IMR-90 (cell line): ENCODE measurements around the gene WDR47. TPM values are rescaled to one million over a fixed set of nuclear protein-coding genes. Genes with fewer than 3 reads are reported as not detected.

Experiments used
- ATAC-seq: fragments of 200-7000 bp; cut with Tn5 transposase; 2 replicates; pipeline ENCODE4 v1.9.1; 2020; ENCODE audit warnings: low read depth, mild to moderate bottlenecking, moderate library complexity
- BruUV-seq: library from RNA; stranded (reverse); fragments of 400-500 nt; replicated peaks from 2 replicates; lab custom pipeline; 2021; lab: Mats Ljungman, UMichigan
- CTCF ChIA-PET: fragments of 300-600 bp; formaldehyde crosslinking; extraction: SDS; loops from one replicate; lab custom pipeline; 2021; ENCODE audit warnings: antibody characterized with exemption; lab: Yijun Ruan, JAX
- POLR2A ChIA-PET: fragments of 300-600 bp; sonication (Branson Sonifier 250); formaldehyde crosslinking; loops from one replicate; lab custom pipeline; 2022; ENCODE audit warnings: antibody characterized with exemption; ENCODE audit not compliant: unreplicated experiment; lab: Charles Lee
- DNase-seq: peaks from one replicate; pipeline ENCODE4 v3.0.0; 2013
- H2AFZ ChIP-seq: replicated peaks from 2 replicates; pipeline ENCODE3; 2013; ENCODE audit warnings: low read length, mild to moderate bottlenecking; ENCODE audit not compliant: poor library complexity
- H2AK5ac ChIP-seq: 2 replicates; pipeline ENCODE4 v1.6.1; 2013; ENCODE audit warnings: low read depth, low read length, inconsistent platforms
- H2AK9ac ChIP-seq: replicated peaks from 2 replicates; pipeline ENCODE3; 2013; ENCODE audit warnings: mild to moderate bottlenecking, low read depth, low read length, moderate library complexity; ENCODE audit not compliant: poor library complexity
- H2BK120ac ChIP-seq: 2 replicates; pipeline ENCODE4 v1.6.1; 2013; ENCODE audit warnings: low read depth, low read length, inconsistent platforms
- H2BK15ac ChIP-seq: 3 replicates; pipeline ENCODE4 v1.6.1; 2013; ENCODE audit warnings: low read depth, low read length, inconsistent platforms
- H2BK20ac ChIP-seq: 2 replicates; pipeline ENCODE4 v1.6.1; 2013; ENCODE audit warnings: low read depth, mild to moderate bottlenecking, inconsistent platforms, low read length, moderate library complexity
- H2BK5ac ChIP-seq: 2 replicates; pipeline ENCODE4 v1.6.1; 2013; ENCODE audit warnings: mild to moderate bottlenecking, low read depth, low read length, inconsistent platforms; ENCODE audit not compliant: poor library complexity, severe bottlenecking
- H3K14ac ChIP-seq: replicated peaks from 2 replicates; pipeline ENCODE4 v1.6.1; 2013; ENCODE audit warnings: low read depth, low read length, inconsistent platforms
- H3K18ac ChIP-seq: 2 replicates; pipeline ENCODE4 v1.6.1; 2013; ENCODE audit warnings: low read depth, low read length, control low read depth
- H3K23ac ChIP-seq: 2 replicates; pipeline ENCODE4 v1.6.1; 2013; ENCODE audit warnings: low read depth, low read length, inconsistent platforms
- H3K27ac ChIP-seq: 2 replicates; pipeline ENCODE4 v1.5.1; 2013; ENCODE audit warnings: mild to moderate bottlenecking, control low read depth, low read length; ENCODE audit not compliant: insufficient read depth
- H3K27me3 ChIP-seq: 2 replicates; pipeline ENCODE4 v1.6.1; 2013; ENCODE audit warnings: low read length; ENCODE audit not compliant: control insufficient read depth, insufficient read depth
- H3K36me3 ChIP-seq: 2 replicates; pipeline ENCODE4 v1.6.1; 2013; ENCODE audit warnings: low read length, mixed read lengths; ENCODE audit not compliant: control insufficient read depth, insufficient read depth
- H3K4ac ChIP-seq: 2 replicates; pipeline ENCODE4 v1.6.1; 2013; ENCODE audit warnings: low read depth, low read length, inconsistent platforms
- H3K4me1 ChIP-seq: 2 replicates; pipeline ENCODE4 v1.6.1; 2013; ENCODE audit warnings: low read length, mixed read lengths; ENCODE audit not compliant: control insufficient read depth, insufficient read depth
- H3K4me2 ChIP-seq: 2 replicates; pipeline ENCODE4 v1.6.1; 2013; ENCODE audit warnings: low read depth, mild to moderate bottlenecking, control low read depth, low read length, moderate library complexity
- H3K4me3 ChIP-seq: 2 replicates; pipeline ENCODE4 v1.5.1; 2013; ENCODE audit warnings: low read depth, mild to moderate bottlenecking, control low read depth, low read length, moderate library complexity; ENCODE audit not compliant: insufficient read depth
- H3K56ac ChIP-seq: 2 replicates; pipeline ENCODE4 v1.6.1; 2013; ENCODE audit warnings: low read length, inconsistent platforms; ENCODE audit not compliant: insufficient read depth; ENCODE audit errors: extremely low read depth
- H3K79me1 ChIP-seq, 2 experiments: 2 replicates each; pipeline ENCODE4 v1.6.1; 2013; ENCODE audit warnings: low read length in 2 of 2, inconsistent platforms in 1 of 2, low read depth in 1 of 2
- H3K9ac ChIP-seq: 2 replicates; pipeline ENCODE4 v1.6.1; 2013; ENCODE audit warnings: low read depth, low read length, control low read depth
- H3K9me1 ChIP-seq: 2 replicates; pipeline ENCODE4 v1.6.1; 2013; ENCODE audit warnings: low read length, inconsistent platforms; ENCODE audit not compliant: insufficient read depth
- H3K9me3 ChIP-seq: 2 replicates; pipeline ENCODE4 v1.6.1; 2013; ENCODE audit warnings: low read length; ENCODE audit not compliant: control insufficient read depth, insufficient read depth
- H4K20me1 ChIP-seq: 2 replicates; pipeline ENCODE4 v1.6.1; 2013; ENCODE audit warnings: low read length, inconsistent platforms; ENCODE audit not compliant: insufficient read depth
- H4K5ac ChIP-seq: 2 replicates; pipeline ENCODE4 v1.6.1; 2013; ENCODE audit warnings: mild to moderate bottlenecking, low read depth, low read length, control low read depth
- H4K8ac ChIP-seq, 2 experiments: 2 replicates each; pipeline ENCODE4 v1.6.1; 2013; ENCODE audit warnings: low read depth in 2 of 2, low read length in 2 of 2, control low read depth in 1 of 2, inconsistent platforms in 1 of 2
- H4K91ac ChIP-seq: 2 replicates; pipeline ENCODE4 v1.6.1; 2013; ENCODE audit warnings: low read depth, low read length, inconsistent platforms; ENCODE audit not compliant: insufficient read depth
- BHLHE40 ChIP-seq: fragments of 150-350 bp; IDR thresholded peaks from 2 replicates; pipeline ENCODE4 v1.6.1; 2016; ENCODE audit warnings: mild to moderate bottlenecking, low read depth, low read length
- CEBPB ChIP-seq: IDR thresholded peaks from 2 replicates; pipeline ENCODE4 v1.6.1; 2012; ENCODE audit warnings: low read depth, low read length, improper control_type of control experiment
- CTCF ChIP-seq: conservative IDR thresholded peaks from 2 replicates; pipeline ENCODE4 v1.5.1; 2012; ENCODE audit warnings: mild to moderate bottlenecking, low read depth, low read length, improper control_type of control experiment
- ELK1 ChIP-seq: fragments of 150-350 bp; IDR thresholded peaks from 2 replicates; pipeline ENCODE4 v1.6.1; 2016; ENCODE audit warnings: low read depth, mild to moderate bottlenecking, low read length, moderate library complexity, borderline replicate concordance
- FOS ChIP-seq: fragments of 150-350 bp; IDR thresholded peaks from 2 replicates; pipeline ENCODE4 v1.6.1; 2016; ENCODE audit warnings: low read depth, low read length
- MAFK ChIP-seq: IDR thresholded peaks from 2 replicates; pipeline ENCODE4 v1.6.1; 2012; ENCODE audit warnings: low read depth, low read length, improper control_type of control experiment
- MAZ ChIP-seq: IDR thresholded peaks from 2 replicates; pipeline ENCODE4 v1.6.1; 2012; ENCODE audit warnings: low read depth, mild to moderate bottlenecking, low read length, improper control_type of control experiment, moderate library complexity, borderline replicate concordance
- MXI1 ChIP-seq: IDR thresholded peaks from 2 replicates; pipeline ENCODE4 v1.6.1; 2012; ENCODE audit warnings: low read depth, mild to moderate bottlenecking, low read length, moderate library complexity, borderline replicate concordance
- POLR2A ChIP-seq: IDR thresholded peaks from 2 replicates; pipeline ENCODE4 v1.6.1; 2012; ENCODE audit warnings: mild to moderate bottlenecking, low read depth, low read length
- RAD21 ChIP-seq: IDR thresholded peaks from 2 replicates; pipeline ENCODE4 v1.6.1; 2012; ENCODE audit warnings: low read length, improper control_type of control experiment
- RCOR1 ChIP-seq: IDR thresholded peaks from 2 replicates; pipeline ENCODE4 v1.6.1; 2012; ENCODE audit warnings: mild to moderate bottlenecking, low read length, improper control_type of control experiment; ENCODE audit not compliant: insufficient replicate concordance
- RFX5 ChIP-seq: IDR thresholded peaks from 2 replicates; pipeline ENCODE4 v1.8.0; 2012; ENCODE audit warnings: low read depth, mild to moderate bottlenecking, low read length, moderate library complexity
- SMC3 ChIP-seq: fragments of 150-350 bp; IDR thresholded peaks from 2 replicates; pipeline ENCODE4 v1.6.1; 2016; ENCODE audit warnings: low read depth, mild to moderate bottlenecking, antibody characterized with exemption, low read length, moderate library complexity
- WGBS, 2 experiments: methylation state at CpG; one replicate each; pipeline versions ENCODE4 v1.1.5 to v1.1.7; 2013; ENCODE audit warnings: missing lambda C conversion rate in 2 of 2; ENCODE audit not compliant: insufficient read length in 1 of 2; ENCODE audit errors: extremely low coverage in 2 of 2; 5-methylcytosine and 5-hydroxymethylcytosine counted together
- dilution Hi-C: fragments of 300-500 bp; cut with HindIII; formaldehyde crosslinking; loops from one replicate; pipeline ENCODE4 v1.14.3; 2018; ENCODE audit warnings: low sequenced_read_pairs; ENCODE audit not compliant: unreplicated experiment
- in situ Hi-C: fragments of 300-500 bp; cut with MboI; formaldehyde crosslinking; loops from 3 replicates; pipeline ENCODE4 v1.14.3; 2019; ENCODE audit warnings: low sequenced_read_pairs, inconsistent platforms, mixed read lengths
- intact Hi-C: fragments of 100-400 bp; cut with micrococcal nuclease; formaldehyde crosslinking; loops from 2 replicates; pipeline ENCODE4 v1.10.0; 2022
- polyA plus RNA-seq, 3 experiments: library from polyadenylated mRNA; depleted of rRNA; stranded (reverse); fragments of >200 nt; gene quantifications; 2 replicates each; pipeline ENCODE4 v1.2.3, GENCODE V29; 2012; ENCODE audit warnings: low replicate concordance in 1 of 3
- total RNA-seq: library from RNA; depleted of rRNA; stranded (reverse); fragments of >200 nt; gene quantifications from 2 replicates; pipeline ENCODE4 v1.2.3, GENCODE V29; 2012

Gene WDR47
- total and polyA plus RNA-seq, 2 of the 4 experiments (the other 2 are of a cell fraction) = 8.2 to 17.4 TPM

GRCh38 chr1:108963052-108963686 is 78.7 kb downstream of the WDR47 start, which contains the start of gene CLCC1:
CLCC1 (minus strand) TSS chr1:108963484; CDS start chr1:108950437, 13,047 bp downstream.
- CTCF ChIA-PET = interaction anchor here (0.6 kb wide), 1 partner anchor 680 kb away, joined by 5 read pairs; no protein-coding TSS in a partner anchor
- POLR2A ChIA-PET = no interaction called here
- no peaks in the 10 kb centered on the region for H3K27me3 ChIP-seq
- H2BK120ac ChIP-seq = no peak within 1 kb of the TSS
- BruUV-seq = no TSS peak
- intact Hi-C loops = loop anchor here (5.0 kb wide), 1 partner anchor 149 kb away; the partner anchor contains the start of gene ELAPOR1
- peak within 1 kb of the TSS; percentile 100 for H3K4me3 ChIP-seq
- peak within 1 kb of the TSS; percentile 10; the same call in 1 of the 2 replicates for H4K91ac ChIP-seq
- H3K4me1 ChIP-seq = 0 out of 2 replicates have a peak, but pooled peaks cover 2% of the 10 kb centered on the region
- in situ Hi-C loops = no loop called here
- peak within 1 kb of the TSS; percentile 79 for H2AK9ac ChIP-seq
- peak within 1 kb of the TSS; percentile 74 to 75; a peak in 2 of 4 replicates for H4K8ac ChIP-seq
- H3K4ac ChIP-seq = peak within 1 kb of the TSS; percentile 56
- peak within 1 kb of the TSS; percentile 43 for H3K18ac ChIP-seq
- peak within 1 kb of the TSS; percentile 98 for H3K27ac ChIP-seq
- no peak within 1 kb of the TSS for H2BK20ac ChIP-seq
- H4K5ac ChIP-seq = peak within 1 kb of the TSS; percentile 83; the same call in 1 of the 2 replicates
- peak within 1 kb of the TSS; percentile 23 for H3K14ac ChIP-seq
- H2AFZ ChIP-seq = peak within 1 kb of the TSS; percentile 96
- H3K79me1 ChIP-seq = peaks cover 23 to 35% of the 10 kb centered on the region in 2 experiments
- H3K56ac ChIP-seq = peak within 1 kb of the TSS; percentile 48; the same call in 1 of the 2 replicates
- H4K20me1 ChIP-seq = peaks cover 2% of the 10 kb centered on the region; the same call in 1 of the 2 replicates
- no peak for TF ChIP-seq ELK1
- TF ChIP-seq BHLHE40 = peak; percentile 49; the same call in 1 of the 2 replicates
- TF ChIP-seq MXI1 = peak; percentile 86; the same call in 1 of the 2 replicates
- no peak for TF ChIP-seq SMC3
- no peak for TF ChIP-seq CTCF
- TF ChIP-seq MAZ = peak; percentile 5; the same call in 1 of the 2 replicates
- TF ChIP-seq RAD21 = no peak
- peak; percentile 9 for TF ChIP-seq RCOR1
- TF ChIP-seq MAFK = no peak
- TF ChIP-seq FOS = no peak
- TF ChIP-seq RFX5 = no peak
- peak; percentile 79; the same call in 1 of the 2 replicates for TF ChIP-seq POLR2A
- no peak for TF ChIP-seq CEBPB
- H3K9ac ChIP-seq = peak within 1 kb of the TSS; percentile 93
- WGBS, 2 experiments = 1% methylated on average over 27 of the region's 72 CpGs; no CpG with 5 or more reads in 1 of the 2 experiments
- H3K4me2 ChIP-seq = peak within 1 kb of the TSS; percentile 94
- dilution Hi-C loops = no loop called here
- H3K9me1 ChIP-seq = peaks cover 7% of the 10 kb centered on the region
- H3K23ac ChIP-seq = 0 out of 2 replicates have a peak within 1 kb of the TSS, but pooled peaks have one; percentile 34
- no peaks in the 10 kb centered on the region; the same call in 1 of the 2 replicates for H3K36me3 ChIP-seq
- no peak within 1 kb of the TSS for H2AK5ac ChIP-seq
- peak within 1 kb of the TSS; percentile 94 for H2BK5ac ChIP-seq
- DNase-seq = peak; percentile 90
- peak; percentile 99 for ATAC-seq
- no peak within 1 kb of the TSS for H2BK15ac ChIP-seq
- H3K9me3 ChIP-seq = no peaks in the 10 kb centered on the region
